NCI-H2196 treated with DMSO at 0.1 percent for 48 hours (cell line): Measurements from ENCODE around the gene THOC2.
"Not testable (repeated sequence)": the region's sequence is repeated elsewhere in the genome, so short reads cannot be mapped to it uniquely, and the experiment has no call there.

ENCODE experiments used
- DNase-seq: peaks from one replicate; lab custom pipeline; 2025; ENCODE audit not compliant: unreplicated experiment; lab: John Stamatoyannopoulos, UW

THOC2 gene

DNA sequence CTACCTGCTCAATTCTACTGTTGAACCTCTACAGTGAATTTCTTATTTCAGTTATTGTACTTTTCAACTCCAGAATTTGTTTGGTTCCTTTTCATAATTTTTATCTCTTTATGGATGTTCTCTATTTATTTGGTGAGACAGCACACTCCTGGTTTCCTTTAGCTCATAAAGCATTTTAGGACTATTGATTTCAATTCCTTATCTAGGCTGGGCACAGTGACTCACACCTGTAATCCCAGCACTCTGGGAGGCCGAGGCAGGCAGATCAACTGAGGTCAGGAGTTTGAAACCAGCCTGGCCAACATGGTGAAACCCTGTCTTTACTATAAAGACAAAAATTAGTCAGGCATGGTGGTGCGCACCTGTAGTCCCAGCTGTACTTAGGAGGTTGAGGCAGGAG is 57.7 kb downstream of the THOC2 start:
- DNase-seq, result no peak

DNA sequence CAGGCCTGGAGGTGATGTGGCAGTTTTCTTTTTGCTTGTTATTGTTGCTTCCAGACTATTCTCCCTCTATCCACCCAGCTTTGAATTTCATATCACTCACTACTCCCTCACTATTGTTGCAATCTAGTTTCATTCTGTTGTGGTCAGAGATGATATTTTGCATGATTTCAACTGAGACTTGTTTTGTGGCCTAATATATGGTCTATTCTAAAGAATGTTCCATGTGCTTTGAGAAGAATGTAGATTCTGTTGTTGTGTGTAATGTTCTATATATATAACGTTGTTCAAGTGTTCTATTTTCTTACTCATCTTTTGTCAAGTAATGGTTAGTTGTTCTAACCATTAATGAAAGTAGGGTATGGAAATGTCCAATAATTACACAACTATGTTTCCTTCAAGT is 59.0 kb downstream of the THOC2 start:
- no peak for DNase-seq

DNA sequence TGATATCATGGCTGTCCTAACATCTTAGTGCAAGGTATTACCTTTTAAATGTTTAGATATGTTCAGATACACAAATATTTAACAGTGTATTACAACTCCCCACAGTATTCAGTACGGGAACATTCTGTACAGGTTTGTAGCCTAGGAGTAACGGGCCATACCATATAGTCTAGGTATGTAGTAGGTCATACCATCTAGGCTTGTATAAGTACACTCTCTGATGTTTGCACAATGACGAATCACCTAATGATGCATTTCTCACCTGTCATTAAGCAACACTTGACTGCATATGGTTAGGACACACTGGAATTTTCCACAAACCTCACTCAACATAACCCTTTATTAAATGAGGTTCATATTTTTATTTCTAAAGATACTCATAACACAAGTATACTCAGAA is 67.7 kb downstream of the THOC2 start:
- no peak for DNase-seq

GRCh38 chrX:123664467-123665167 is 68.2 kb downstream of the THOC2 start:
- not testable (repeated sequence) for DNase-seq

GRCh38 chrX:123663720-123664119 is 69.1 kb downstream of the THOC2 start:
- not testable (repeated sequence) for DNase-seq

- not testable (repeated sequence) for DNase-seq
Measured at GRCh38 chrX:123656507-123656906, 76.3 kb downstream of the THOC2 start.

GRCh38 chrX:123648811-123649181 is 84.1 kb downstream of the THOC2 start:
- DNase-seq, result not testable (repeated sequence)

GRCh38 chrX:123648028-123648810 is 84.6 kb downstream of the THOC2 start:
- no peak for DNase-seq

- DNase-seq, result no peak
Measured at GRCh38 chrX:123647244-123647643, 85.6 kb downstream of the THOC2 start.

GRCh38 chrX:123629502-123629901 is 103.3 kb downstream of the THOC2 start:
- DNase-seq, result no peak

- no peak for DNase-seq
Measured at GRCh38 chrX:123626962-123627361, 105.9 kb downstream of the THOC2 start.

DNA sequence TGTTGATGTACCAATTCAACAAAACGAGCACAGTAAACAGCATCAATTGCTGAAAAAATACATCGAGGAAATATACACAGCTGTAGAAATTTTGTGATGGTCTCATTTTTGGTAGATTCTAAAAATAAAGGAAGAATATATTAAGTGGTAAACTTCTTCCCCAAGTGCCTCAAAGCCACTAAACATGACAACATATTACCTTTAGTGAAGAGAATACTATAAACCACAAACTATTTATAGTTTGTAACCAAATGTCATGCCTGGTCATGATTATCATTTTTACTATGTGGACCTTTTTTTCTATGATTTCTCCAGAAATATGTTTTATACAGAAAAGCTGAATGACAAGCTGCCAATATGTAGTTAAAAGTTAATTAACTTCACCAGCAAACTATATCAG is 106.9 kb downstream of the THOC2 start:
- no peak for DNase-seq

DNA sequence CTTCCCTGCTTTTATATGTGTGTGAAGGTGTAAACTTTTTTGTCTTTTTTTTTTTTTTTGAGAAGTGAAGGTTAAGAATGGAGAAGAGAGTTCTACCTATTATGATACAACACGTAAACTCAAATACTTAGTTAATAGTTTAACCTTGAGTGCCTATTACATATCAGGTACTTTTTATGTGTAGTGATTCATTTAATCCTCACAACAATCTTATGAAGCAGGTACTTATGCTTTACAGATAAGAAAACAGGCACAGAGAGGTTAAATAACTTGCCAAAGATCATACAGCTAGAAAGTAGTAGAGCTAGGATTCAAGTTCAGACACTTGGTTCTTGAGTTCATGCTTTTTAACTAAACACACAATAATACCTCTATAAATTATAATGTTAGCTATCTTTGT is 107.4 kb downstream of the THOC2 start:
- no peak for DNase-seq

- DNase-seq, result no peak
Measured at GRCh38 chrX:123617007-123617406, 115.8 kb downstream of the THOC2 start.

DNA sequence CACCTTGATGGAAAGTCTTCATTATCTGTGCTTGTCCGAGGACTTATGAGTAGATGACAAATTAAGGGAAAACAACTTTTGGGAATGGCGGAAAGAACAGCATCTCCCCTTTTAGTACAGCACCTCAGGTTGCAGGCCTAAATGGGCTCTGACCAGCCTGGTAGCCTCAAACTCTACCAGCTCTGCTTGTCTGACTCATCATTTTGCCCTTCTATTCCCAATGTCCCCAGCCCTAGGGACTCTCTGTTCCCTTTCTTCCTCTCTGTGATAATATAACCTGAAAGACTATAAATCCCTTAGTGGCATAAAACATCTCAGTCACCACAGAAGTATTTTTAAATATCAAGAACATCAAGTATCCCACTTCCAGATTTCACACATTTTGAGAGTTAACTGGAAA is 121.9 kb downstream of the THOC2 start:
- no peak for DNase-seq

GRCh38 chrX:123607806-123608205 is 125.0 kb downstream of the THOC2 start:
- DNase-seq, result no peak

DNA sequence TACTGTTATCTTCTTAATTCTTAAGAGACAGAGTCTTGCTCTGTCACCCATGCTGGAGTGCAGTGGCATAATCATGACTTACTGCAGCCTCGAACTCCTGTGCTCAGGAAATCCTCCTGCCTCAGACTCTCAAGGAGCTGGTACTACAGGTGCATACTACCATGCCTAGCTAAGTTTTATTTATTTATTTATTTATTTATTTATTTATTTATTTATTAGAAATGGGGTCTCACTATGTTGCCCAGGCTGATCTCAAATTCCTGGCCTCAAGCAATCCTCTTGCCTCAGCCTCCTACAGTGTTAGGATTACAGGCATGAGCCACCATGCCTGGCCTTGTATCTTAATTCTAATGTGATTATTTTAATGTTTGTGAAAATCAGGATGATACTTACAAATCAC is 125.6 kb downstream of the THOC2 start:
- DNase-seq, result no peak

DNA sequence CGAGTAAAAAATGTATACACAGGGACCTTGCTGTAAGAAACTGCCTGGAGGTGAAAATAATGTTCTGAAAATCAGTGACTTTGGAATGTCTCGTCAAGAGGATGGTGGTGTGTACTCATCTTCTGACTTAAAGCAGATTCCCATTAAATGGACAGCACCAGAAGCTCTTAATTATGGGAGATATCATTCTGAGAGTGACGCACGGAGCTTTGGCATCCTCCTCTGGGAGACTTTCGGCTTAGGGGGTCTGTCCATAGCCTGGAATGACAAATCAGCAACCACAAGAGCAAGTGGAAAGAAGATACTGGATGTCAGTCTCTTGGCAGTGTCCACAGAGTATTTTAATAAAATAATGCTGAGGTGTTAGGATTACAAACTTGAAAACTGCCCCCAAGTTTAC is 129.4 kb downstream of the THOC2 start:
- no peak for DNase-seq

GRCh38 chrX:123601437-123601836 is 131.4 kb downstream of the THOC2 start:
- no peak for DNase-seq

- DNase-seq, result no peak
Measured at GRCh38 chrX:123600181-123600580, 132.7 kb downstream of the THOC2 start.

DNA sequence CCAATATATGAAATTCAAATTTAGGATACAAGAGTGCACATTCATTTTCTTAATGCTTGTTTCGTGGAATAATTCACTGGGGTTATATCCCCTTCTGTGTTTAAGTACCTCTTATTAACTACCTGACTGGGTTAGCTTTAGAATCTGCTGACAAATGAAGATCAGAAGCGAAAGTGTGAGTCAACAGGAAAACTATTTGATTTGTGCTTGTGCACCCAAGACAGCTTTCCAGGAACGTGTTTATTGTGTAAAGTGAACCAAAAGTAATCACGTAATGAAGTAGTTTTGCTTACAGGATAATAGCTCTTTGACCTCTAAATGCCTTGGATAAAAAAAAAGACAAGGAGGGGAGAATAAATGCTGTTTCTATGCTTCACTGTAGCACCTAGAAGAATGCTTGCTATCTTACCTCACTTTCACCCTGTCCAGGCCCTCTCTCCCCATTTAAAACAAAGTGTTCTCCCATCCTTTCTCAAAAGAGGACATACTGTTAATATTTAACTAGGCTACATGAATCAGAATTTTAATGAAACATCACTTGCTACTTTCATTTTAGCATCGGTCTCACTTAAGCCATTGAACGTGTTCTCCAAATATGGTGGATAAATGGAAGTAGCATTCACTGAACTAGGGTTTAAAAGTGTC is 141.9 kb downstream of the THOC2 start:
- DNase-seq, result no peak

- no peak for DNase-seq
Measured at GRCh38 chrX:123588723-123589122, 144.1 kb downstream of the THOC2 start.
